DOHH2 (cell line): ENCODE measurements around the gene SHMT2.

Experiments used
- CTCF ChIP-seq: fragments of 200-600 bp; sonication (generic); IDR thresholded peaks from one replicate; pipeline ENCODE4 v1.5.1; 2014; ENCODE audit warnings: antibody characterized with exemption, mild to moderate bottlenecking, low read depth, low read length; ENCODE audit not compliant: poor library complexity, severe bottlenecking
- EZH2phosphoT487 ChIP-seq: fragments of 200-600 bp; sonication (generic); IDR thresholded peaks from 2 replicates; pipeline ENCODE4 v1.6.1; 2017; ENCODE audit warnings: borderline replicate concordance, mild to moderate bottlenecking, antibody characterized with exemption, low read length, moderate library complexity, mixed read lengths

- TF ChIP-seq CTCF (no peak), EZH2phosphoT487 (no peak)
These were observed 1.1 kb downstream of the SHMT2 start for GRCh38 chr12:57230381-57231155.
